Measurements from ENCODE around the gene COL19A1.
A peak's percentile ranks its signal among the peaks of the same experiment; 100 is the strongest.

The COL19A1 gene

GRCh38 chr6:70241031-70241430 is 374.7 kb downstream of the COL19A1 start:
- DNase-seq, result no peak

- DNase-seq, result peak in 1 of 2 experiments; percentile 15
Observed at GRCh38 chr6:70241991-70242420, 375.6 kb downstream of the COL19A1 start.

GRCh38 chr6:70246118-70246517 is 379.8 kb downstream of the COL19A1 start:
- no peak for DNase-seq

GRCh38 chr6:70252604-70253003 is 386.2 kb downstream of the COL19A1 start:
- DNase-seq, result no peak

GRCh38 chr6:70253923-70254322 is 387.6 kb downstream of the COL19A1 start:
- no peak for DNase-seq

GRCh38 chr6:70254784-70255183 is 388.4 kb downstream of the COL19A1 start:
- DNase-seq, result no peak

GRCh38 chr6:70257768-70258273 is 391.5 kb downstream of the COL19A1 start:
- DNase-seq, result no peak

- no peak for DNase-seq
Observed at GRCh38 chr6:70258483-70258882, 392.1 kb downstream of the COL19A1 start.
